Measurements from ENCODE around the gene LPP. TPM values are rescaled to one million over a fixed set of nuclear protein-coding genes. Genes with fewer than 3 reads are reported as not detected.

LPP gene
- total RNA-seq, 1 experiment from 2014 or later: 54.0 TPM

- TF ChIP-seq POLR2A (IDR thresholded peaks at IDR 0.05; ENCODE audit: borderline replicate concordance, extremely low read depth, insufficient read depth, insufficient read length): no peak
- TF ChIP-seq POLR2AphosphoS5 (IDR thresholded peaks at IDR 0.05; ENCODE audit: low read depth, low read length): no peak
- TF ChIP-seq TCF7L2 (IDR thresholded peaks at IDR 0.05; ENCODE audit: borderline replicate concordance, extremely low read depth, insufficient read depth, insufficient read length): no peak
- no peak for TF ChIP-seq MAX (IDR thresholded peaks at IDR 0.05)
- no peak for TF ChIP-seq EGR1 (IDR thresholded peaks at IDR 0.05; ENCODE audit: low read depth)
- TF ChIP-seq CEBPB (IDR thresholded peaks at IDR 0.05; ENCODE audit: low read depth): no peak
- TF ChIP-seq ZNF274 (IDR thresholded peaks at IDR 0.05; ENCODE audit: low read depth, low read length): no peak
- no peak for TF ChIP-seq RAD21 (IDR thresholded peaks at IDR 0.05; ENCODE audit: low read depth)
- TF ChIP-seq CTCF (IDR thresholded peaks at IDR 0.05 in 2 of 3, conservative IDR thresholded peaks at IDR 0.05 in 1 of 3; ENCODE audit: borderline replicate concordance in 1 of 3, insufficient read depth in 1 of 3, low read depth in 2 of 3, low read length in 2 of 3): no peak
- TF ChIP-seq ELF1 (IDR thresholded peaks at IDR 0.05; ENCODE audit: borderline replicate concordance, low read depth): no peak
- TF ChIP-seq FOSL1 (IDR thresholded peaks at IDR 0.05; ENCODE audit: low read depth): no peak
- TF ChIP-seq YY1 (IDR thresholded peaks at IDR 0.05; ENCODE audit: extremely low read depth, insufficient replicate concordance, low read depth, low read length): no peak
- DNase-seq (ENCODE audit: low read depth, low spot score) (no peak), ATAC-seq (no peak)
- ChIA-PET CTCF (no interaction called here), POLR2A (no interaction called here), RAD21 (ENCODE audit: low non-redundant PET in 1 of 2, low total read pairs in 2 of 2, uncharacterized antibody in 2 of 2, unreplicated experiment in 2 of 2) (no interaction called here)
- Histone ChIP-seq H3K9ac (ENCODE audit: low read length) (no peak overlapping the region), H3K27me3 (ENCODE audit: insufficient read depth, low read length) (no peaks in the 10 kb centered on the region), H3K4me1 (ENCODE audit: control insufficient read depth in 1 of 2, insufficient read depth in 2 of 2, low read length in 2 of 2) (no peaks in the 10 kb centered on the region), H3K79me2 (ENCODE audit: insufficient read depth, low read length) (peaks cover 15% of the 10 kb centered on the region; the same call in 1 of the 2 replicates), H3K4me3 (replicated peaks in 1 of 2; ENCODE audit: low read depth in 1 of 2, low read length in 2 of 2) (no peak overlapping the region), H3K9me2 (ENCODE audit: insufficient read depth) (no peaks in the 10 kb centered on the region), H2AFZ (ENCODE audit: low read depth, low read length, poor library complexity, severe bottlenecking) (no peak overlapping the region), H4K20me1 (ENCODE audit: insufficient read depth) (no peaks in the 10 kb centered on the region), H3K4me2 (ENCODE audit: low read length) (no peak overlapping the region), H3K27ac (ENCODE audit: low read depth, low read length) (no peak overlapping the region), H3K36me3 (ENCODE audit: control insufficient read depth in 1 of 2, insufficient read depth in 2 of 2, low read length in 2 of 2) (no peaks in the 10 kb centered on the region), H3K9me3 (ENCODE audit: control insufficient read depth in 1 of 2, insufficient read depth in 1 of 2, low read depth in 1 of 2, low read length in 2 of 2) (no peaks in the 10 kb centered on the region)
- BruUV-seq (replicated peaks): no TSS peak
- intact Hi-C loops (cut with micrococcal nuclease): no loop called here
Measured at GRCh38 chr3:188215129-188215528, 61.2 kb downstream of the LPP start.
